Activated T-helper 1 cell treated with anti-CD3 and anti-CD28 coated beads, Interleukin-12 subunit alpha, Interleukin-12 subunit beta, Interleukin-2, Interleukin-4 antibody, amounts not matched to agents 30 ng/mL and 10 ng/mL and 1 ng/mL, durations not matched to agents 14 hours and 24 hours and 36 hours (primary cell): Measurements from ENCODE around the gene ZNF205. TPM values are rescaled to one million over a fixed set of nuclear protein-coding genes. Genes with fewer than 3 reads are reported as not detected.

ENCODE experiments used
- DNase-seq: peaks from one replicate; pipeline ENCODE4 v3.0.0; 2021; ENCODE audit warnings: low spot score
- H3K27ac Mint-ChIP-seq: one replicate; pipeline ENCODE4 v1.8.0; 2021; ENCODE audit warnings: mild to moderate bottlenecking, mixed read lengths
- H3K27me3 Mint-ChIP-seq: one replicate; pipeline ENCODE4 v1.8.0; 2022; ENCODE audit warnings: mild to moderate bottlenecking, moderate library complexity, mixed read lengths; ENCODE audit not compliant: insufficient read depth
- H3K36me3 Mint-ChIP-seq: one replicate; pipeline ENCODE4 v1.8.0; 2021; ENCODE audit warnings: low read depth, mixed read lengths
- H3K4me1 Mint-ChIP-seq: one replicate; pipeline ENCODE4 v1.8.0; 2021; ENCODE audit warnings: low read depth, mixed read lengths
- H3K4me3 Mint-ChIP-seq: one replicate; pipeline ENCODE4 v1.8.0; 2021; ENCODE audit warnings: mild to moderate bottlenecking, moderate library complexity, mixed read lengths
- H3K9me3 Mint-ChIP-seq: one replicate; pipeline ENCODE4 v1.8.0; 2021; ENCODE audit warnings: mixed read lengths
- intact Hi-C: fragments of 100-400 bp; cut with micrococcal nuclease; formaldehyde crosslinking; loops from one replicate; pipeline ENCODE4 v1.15.1; 2024
- total RNA-seq: library from RNA; stranded (reverse); gene quantifications from 2 replicates; pipeline ENCODE4 v1.2.3, GENCODE V29; 2022

Gene ZNF205
- total RNA-seq, 1 donor from 2014 or later, result 0.39 TPM

DNA sequence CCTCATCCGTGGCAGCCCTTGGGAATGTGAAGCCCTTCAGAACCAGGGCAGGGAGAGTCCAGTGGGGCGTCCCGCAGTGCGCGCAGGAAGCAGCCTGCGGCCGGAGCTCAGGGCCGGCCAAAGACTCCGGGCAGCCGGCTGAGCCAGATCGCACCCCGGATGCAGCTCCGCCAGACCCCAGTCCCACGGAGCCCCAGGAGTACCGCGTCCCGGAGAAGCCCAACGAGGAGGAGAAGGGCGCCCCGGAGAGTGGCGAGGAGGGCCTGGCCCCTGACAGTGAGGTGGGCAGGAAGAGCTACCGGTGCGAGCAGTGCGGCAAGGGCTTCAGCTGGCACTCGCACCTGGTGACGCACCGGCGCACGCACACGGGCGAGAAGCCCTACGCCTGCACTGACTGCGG lies 6.9 kb downstream of the ZNF205 start:
- DNase-seq, result no peak
- Mint-ChIP-seq H3K27ac (no peak overlapping the region), H3K9me3 (no peaks in the 10 kb centered on the region), H3K27me3 (peaks cover 3% of the 10 kb centered on the region), H3K4me3 (no peak overlapping the region), H3K36me3 (no peaks in the 10 kb centered on the region), H3K4me1 (peaks cover 8% of the 10 kb centered on the region)
- intact Hi-C loops, result no loop called here

DNA sequence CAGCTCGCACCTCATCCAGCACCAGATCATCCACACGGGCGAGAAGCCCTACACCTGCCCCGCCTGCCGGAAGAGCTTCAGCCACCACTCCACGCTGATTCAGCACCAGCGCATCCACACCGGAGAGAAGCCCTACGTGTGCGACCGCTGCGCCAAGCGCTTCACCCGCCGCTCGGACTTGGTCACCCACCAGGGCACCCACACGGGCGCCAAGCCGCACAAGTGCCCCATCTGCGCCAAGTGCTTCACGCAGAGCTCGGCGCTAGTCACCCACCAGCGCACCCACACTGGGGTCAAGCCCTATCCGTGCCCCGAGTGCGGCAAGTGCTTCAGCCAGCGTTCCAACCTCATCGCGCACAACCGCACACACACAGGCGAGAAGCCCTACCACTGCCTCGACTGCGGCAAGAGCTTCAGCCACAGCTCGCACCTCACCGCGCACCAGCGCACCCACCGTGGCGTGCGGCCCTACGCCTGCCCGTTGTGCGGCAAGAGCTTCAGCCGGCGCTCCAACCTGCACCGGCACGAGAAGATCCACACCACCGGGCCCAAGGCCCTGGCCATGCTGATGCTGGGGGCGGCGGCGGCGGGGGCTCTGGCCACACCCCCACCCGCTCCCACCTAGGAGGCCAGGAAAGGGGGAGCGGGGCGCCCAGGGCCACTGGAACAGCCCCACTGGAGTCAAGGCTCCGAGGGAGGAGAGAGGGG lies 7.5 kb downstream of the ZNF205 start:
- intact Hi-C loops, result no loop called here
- H3K4me3 Mint-ChIP-seq, result no peak overlapping the region
- H3K4me1 Mint-ChIP-seq, result peaks cover 8% of the 10 kb centered on the region
- no peaks in the 10 kb centered on the region for H3K9me3 Mint-ChIP-seq
- peaks cover 3% of the 10 kb centered on the region for H3K27me3 Mint-ChIP-seq
- no peak for DNase-seq
- H3K36me3 Mint-ChIP-seq, result no peaks in the 10 kb centered on the region
- no peak overlapping the region for H3K27ac Mint-ChIP-seq

DNA sequence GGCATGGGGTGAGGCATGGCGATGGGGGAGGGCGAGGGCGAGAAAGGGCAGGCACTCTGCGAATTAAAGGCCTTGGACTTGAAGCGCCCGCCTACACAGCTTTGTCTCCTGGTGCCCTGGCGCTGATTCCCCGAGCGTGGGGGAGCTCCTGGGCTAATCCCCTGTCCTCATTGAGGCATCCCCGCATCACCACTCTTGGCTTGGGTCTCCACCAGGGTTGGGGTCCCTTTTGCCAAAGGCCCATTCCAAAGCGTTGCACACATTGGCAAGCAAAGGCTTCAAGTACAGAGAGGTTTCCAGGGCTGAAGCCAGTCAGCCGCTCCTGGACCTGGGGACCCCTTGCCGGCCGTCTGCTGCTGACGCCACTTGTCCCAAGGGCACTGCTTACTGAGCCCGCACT lies 8.0 kb downstream of the ZNF205 start:
- peaks cover 2% of the 10 kb centered on the region for H3K36me3 Mint-ChIP-seq
- intact Hi-C loops, result no loop called here
- H3K4me3 Mint-ChIP-seq, result no peak overlapping the region
- DNase-seq, result no peak
- H3K27ac Mint-ChIP-seq, result no peak overlapping the region
- peaks cover 3% of the 10 kb centered on the region for H3K27me3 Mint-ChIP-seq
- no peaks in the 10 kb centered on the region for H3K9me3 Mint-ChIP-seq
- H3K4me1 Mint-ChIP-seq, result peaks cover 14% of the 10 kb centered on the region

DNA sequence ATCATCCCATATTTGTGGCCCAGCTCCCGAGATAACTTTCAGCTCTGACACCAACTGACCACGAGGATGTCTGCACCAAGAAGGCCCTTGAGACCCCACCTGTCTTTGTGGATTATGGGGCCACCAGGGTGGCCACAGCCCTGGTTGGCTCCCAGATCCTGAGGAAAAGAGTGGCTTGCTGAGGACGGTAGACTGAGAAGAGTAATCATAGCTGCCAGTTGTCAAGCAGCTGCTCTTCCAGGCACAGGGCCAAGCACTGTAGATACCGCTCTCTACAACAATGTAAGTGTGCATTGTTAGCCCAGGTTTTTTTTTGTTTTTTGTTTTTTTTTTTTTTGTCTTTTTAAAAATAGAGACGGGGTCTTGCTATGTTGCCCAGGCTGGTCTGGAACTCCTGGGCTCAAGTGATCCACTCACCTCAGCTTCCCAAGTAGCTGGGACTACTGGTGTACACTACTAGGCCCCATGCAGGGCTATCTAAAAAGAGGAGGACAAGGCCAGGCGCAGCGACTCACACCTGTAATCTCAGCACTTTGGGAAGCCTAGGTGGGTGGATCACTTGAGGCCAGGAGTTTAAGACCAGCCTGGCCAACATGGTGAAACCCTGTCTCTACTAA lies 9.6 kb downstream of the ZNF205 start:
- intact Hi-C loops, result no loop called here
- Mint-ChIP-seq H3K27ac (no peak overlapping the region), H3K36me3 (peaks cover 3% of the 10 kb centered on the region), H3K4me3 (no peak overlapping the region), H3K9me3 (no peaks in the 10 kb centered on the region), H3K4me1 (peaks cover 24% of the 10 kb centered on the region), H3K27me3 (peaks cover 3% of the 10 kb centered on the region)
- no peak for DNase-seq

DNA sequence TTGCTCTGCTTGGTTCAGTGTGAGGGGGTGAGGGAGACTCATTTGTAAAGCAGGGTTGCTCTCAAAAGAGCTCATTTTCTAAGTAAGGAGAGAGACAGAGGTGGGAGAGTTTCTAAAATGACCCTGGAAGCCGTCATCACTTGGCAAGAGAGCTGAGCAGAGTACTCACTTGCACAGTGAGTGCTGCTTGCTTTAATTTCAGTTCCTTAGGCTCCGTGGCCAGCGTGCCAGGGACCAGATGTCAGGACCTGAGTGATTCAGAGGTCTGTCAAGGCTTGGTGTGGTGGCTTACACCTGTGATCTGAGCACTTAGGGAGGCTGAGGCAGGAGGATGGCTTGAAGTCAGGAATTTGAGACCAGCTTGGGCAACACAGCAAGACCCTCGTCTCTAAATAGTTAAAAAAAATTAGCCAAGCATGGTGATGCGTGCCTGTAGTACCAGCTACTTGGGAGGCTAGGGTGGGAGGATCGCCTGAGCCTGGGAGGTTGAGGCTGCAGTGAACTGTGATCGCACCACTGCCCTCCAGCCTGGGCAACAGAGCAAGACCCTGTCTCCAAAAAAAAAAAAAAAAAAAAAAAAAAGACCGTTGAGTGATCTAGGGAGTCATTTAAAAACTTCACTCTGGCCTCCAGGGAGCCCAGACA lies 10.7 kb downstream of the ZNF205 start:
- Mint-ChIP-seq H3K4me1 (peaks cover 33% of the 10 kb centered on the region), H3K36me3 (peaks cover 9% of the 10 kb centered on the region), H3K27ac (peak overlapping the region; percentile 76), H3K4me3 (peak overlapping the region; percentile 97), H3K27me3 (peaks cover 3% of the 10 kb centered on the region), H3K9me3 (no peaks in the 10 kb centered on the region)
- intact Hi-C loops, result no loop called here
- no peak for DNase-seq

DNA sequence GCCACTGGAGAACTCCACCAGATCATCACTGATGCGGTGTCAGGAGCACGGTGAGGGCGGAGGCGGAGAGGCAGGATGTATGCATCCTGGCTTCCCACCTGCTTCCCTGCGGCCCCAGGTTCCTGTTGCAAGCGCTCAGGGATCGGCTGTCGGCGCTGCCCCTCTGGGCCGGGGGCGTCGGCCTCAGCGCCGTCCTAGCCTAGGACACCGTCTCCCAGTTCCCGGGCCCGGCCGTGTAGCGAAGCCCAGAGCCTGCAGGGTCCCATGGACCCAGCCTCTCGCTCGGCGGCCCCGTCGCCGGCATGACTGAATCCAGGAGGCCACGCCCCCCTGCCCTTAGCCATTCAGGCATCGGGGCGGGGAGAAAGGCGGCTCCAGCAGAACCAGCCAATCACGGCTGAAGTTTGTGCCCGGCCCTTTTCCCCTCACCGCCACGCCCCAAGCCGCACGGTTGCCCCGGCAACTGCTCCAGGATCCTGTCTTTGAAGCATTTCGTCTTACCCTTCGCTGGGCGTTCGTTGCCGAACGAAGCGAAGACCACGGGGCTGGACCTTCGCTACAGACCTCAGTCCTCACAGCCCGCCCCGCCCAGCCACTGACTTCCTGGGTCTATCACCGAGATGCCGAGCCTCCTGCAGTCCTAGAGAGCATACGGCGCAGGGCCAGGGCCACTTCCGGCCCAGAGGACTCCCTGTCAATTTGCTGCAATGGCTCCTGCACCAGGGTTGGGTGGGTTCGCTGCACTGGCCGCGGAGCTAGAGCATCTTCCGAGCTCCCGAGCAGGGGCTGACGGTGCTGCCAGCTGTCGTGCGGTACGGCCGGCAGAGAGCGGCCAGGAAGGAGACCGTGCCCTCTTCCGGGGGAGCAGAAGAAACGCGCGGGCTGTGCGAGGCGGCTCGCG lies 11.8 kb downstream of the ZNF205 start:
- Mint-ChIP-seq H3K36me3 (peaks cover 9% of the 10 kb centered on the region), H3K27ac (peak overlapping the region; percentile 93), H3K4me1 (peaks cover 42% of the 10 kb centered on the region), H3K4me3 (peak overlapping the region; percentile 97), H3K9me3 (no peaks in the 10 kb centered on the region), H3K27me3 (peaks cover 3% of the 10 kb centered on the region)
- intact Hi-C loops, result loop anchor here (1.0 to 2.0 kb wide), 6 partner anchors 10 to 241 kb away; partner anchors contain the start of gene FLYWCH2
- peak; percentile 96 for DNase-seq

DNA sequence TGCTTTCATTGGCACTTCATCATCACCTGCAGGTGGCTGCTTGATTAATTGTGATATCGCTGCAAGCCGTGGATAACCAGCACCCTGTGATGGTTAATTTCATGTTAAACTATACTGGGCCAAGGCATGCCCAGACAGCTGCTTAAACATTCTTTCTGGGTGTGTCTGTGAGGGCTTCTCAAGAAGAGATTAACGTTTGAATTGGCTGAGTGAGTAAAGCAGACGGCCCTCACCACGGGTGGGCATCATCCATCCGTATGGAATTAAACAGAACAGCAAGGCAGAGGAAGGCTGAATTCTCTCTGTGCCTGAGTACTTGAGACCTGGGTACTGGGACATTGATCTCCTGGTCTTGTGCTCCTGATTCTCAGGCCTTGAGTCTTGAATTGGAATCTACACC lies 15.4 kb downstream of the ZNF205 start:
- no peak for DNase-seq
- no peaks in the 10 kb centered on the region for H3K9me3 Mint-ChIP-seq
- H3K4me1 Mint-ChIP-seq, result peaks cover 55% of the 10 kb centered on the region
- H3K4me3 Mint-ChIP-seq, result peak overlapping the region; percentile 68
- intact Hi-C loops, result no loop called here
- peaks cover 21% of the 10 kb centered on the region for H3K36me3 Mint-ChIP-seq
- H3K27me3 Mint-ChIP-seq, result no peaks in the 10 kb centered on the region
- peak overlapping the region; percentile 40 for H3K27ac Mint-ChIP-seq

DNA sequence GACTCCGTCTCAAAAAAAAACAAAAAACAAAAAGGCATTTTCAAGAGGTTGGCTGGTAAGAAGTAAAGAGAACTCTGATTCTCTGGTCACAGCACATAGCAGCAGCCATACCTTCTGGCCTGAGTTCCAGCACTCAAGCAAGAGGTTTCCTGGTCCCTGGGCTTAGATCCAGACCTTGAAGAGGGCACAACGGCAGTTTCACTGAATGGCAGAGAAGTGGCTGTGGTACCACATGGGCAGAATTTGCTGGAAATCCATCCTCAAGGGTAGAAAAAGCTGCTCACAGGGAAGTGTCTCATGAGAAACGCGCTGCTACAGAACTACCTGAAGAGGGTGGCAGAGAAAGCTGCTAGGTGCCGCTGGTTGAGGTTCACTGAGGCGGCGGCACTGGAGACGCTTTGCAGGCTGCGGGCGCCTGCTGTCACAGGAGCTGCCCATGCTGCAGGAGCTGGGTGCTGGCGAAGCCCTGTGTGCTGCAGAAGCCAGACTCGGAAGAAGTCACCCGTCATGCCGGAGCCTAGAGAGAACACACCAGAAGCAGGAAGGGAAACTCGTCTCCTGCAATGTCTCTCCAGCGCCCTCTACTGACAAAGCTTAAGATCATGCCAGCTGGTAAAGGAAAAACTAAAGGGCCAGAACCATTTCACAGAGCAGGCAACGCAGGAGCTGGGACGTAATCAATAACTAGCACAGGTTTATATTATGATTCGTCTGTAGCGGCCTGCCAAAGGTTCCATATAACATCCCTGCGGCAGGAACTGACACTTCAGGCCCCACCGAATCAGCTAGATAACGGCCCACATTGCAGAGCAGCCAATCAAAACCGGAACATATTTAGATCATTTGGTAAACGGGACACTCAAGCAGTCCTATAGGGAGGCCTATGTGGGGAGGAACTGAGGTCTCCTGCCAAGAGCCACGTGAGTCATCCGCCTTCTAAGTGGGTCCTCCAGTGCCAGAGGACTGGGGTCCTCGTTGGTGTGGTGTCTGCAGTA lies 17.0 kb downstream of the ZNF205 start:
- Mint-ChIP-seq H3K27ac (peak overlapping the region; percentile 81), H3K4me1 (peaks cover 51% of the 10 kb centered on the region), H3K36me3 (peaks cover 21% of the 10 kb centered on the region)

DNA sequence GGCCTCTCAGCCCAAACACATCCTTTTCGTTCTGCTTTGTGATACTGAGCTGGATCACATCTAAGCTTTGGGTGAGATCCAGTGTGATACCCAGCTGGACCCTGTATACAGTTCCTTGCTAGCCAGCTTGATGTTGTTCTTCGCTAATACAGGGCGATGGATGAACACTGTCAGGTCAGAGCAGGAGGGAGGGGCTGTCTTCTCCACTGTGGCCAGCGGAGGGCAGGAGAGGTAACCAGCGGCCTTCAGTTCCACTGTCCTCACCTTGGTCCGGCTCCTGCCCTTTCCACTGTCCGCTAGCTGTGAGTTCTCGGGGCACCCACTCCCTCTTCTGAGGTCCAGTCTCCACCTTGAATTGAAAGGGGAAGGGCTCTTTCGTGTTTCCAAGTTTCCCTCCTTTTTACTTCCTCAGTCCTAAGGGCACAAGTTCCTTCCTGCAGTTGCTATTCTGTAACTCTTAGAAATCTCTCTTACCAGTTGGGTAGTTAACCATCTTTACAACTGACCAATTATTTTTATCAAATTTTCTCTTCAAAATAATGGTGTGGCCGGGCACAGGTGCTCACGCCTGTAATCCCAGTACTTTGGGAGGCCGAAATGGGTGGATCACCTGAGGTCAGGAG lies 19.5 kb downstream of the ZNF205 start:
- peak; percentile 30 for DNase-seq
- H3K9me3 Mint-ChIP-seq, result no peaks in the 10 kb centered on the region
- H3K27me3 Mint-ChIP-seq, result no peaks in the 10 kb centered on the region
- peaks cover 19% of the 10 kb centered on the region for H3K36me3 Mint-ChIP-seq
- H3K4me1 Mint-ChIP-seq, result peaks cover 47% of the 10 kb centered on the region
- H3K4me3 Mint-ChIP-seq, result peak overlapping the region; percentile 39
- intact Hi-C loops, result no loop called here
- no peak overlapping the region for H3K27ac Mint-ChIP-seq

More for the DNA sequence above, 17.0 kb downstream of the ZNF205 start:
- intact Hi-C loops, result loop anchor here (1.0 kb wide), 4 partner anchors 23 to 70 kb away; no protein-coding TSS in a partner anchor
- Mint-ChIP-seq H3K9me3 (no peaks in the 10 kb centered on the region), H3K4me3 (peak overlapping the region; percentile 88), H3K27me3 (no peaks in the 10 kb centered on the region)
- peak; percentile 81 for DNase-seq

DNA sequence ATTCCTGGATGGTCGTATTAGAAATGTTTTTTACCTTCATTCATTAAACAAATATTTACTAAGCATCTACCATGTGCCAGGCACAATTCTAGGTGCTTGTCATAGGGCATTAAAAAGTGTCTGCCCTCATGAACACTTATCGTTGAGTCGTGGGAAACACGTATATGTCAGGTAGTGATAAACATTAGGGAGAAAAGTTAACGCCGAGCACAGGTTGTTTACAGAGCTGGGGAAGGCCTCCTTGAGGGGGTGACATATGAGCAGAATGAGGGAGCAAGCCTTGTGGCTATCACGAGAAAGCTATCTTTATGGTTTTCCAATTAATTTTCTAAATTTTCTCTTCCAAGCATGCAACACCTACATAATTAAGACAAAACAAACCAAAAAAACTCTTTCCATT lies 21.5 kb downstream of the ZNF205 start:
- no peak for DNase-seq
- peak overlapping the region; percentile 92 for H3K27ac Mint-ChIP-seq
- H3K9me3 Mint-ChIP-seq, result no peaks in the 10 kb centered on the region
- intact Hi-C loops, result loop anchor here (1.0 kb wide), 7 partner anchors 10 to 323 kb away; partner anchors contain the start of gene THOC6
- peaks cover 16% of the 10 kb centered on the region for H3K36me3 Mint-ChIP-seq
- H3K4me3 Mint-ChIP-seq, result peak overlapping the region; percentile 95
- peaks cover 32% of the 10 kb centered on the region for H3K4me1 Mint-ChIP-seq
- no peaks in the 10 kb centered on the region for H3K27me3 Mint-ChIP-seq

DNA sequence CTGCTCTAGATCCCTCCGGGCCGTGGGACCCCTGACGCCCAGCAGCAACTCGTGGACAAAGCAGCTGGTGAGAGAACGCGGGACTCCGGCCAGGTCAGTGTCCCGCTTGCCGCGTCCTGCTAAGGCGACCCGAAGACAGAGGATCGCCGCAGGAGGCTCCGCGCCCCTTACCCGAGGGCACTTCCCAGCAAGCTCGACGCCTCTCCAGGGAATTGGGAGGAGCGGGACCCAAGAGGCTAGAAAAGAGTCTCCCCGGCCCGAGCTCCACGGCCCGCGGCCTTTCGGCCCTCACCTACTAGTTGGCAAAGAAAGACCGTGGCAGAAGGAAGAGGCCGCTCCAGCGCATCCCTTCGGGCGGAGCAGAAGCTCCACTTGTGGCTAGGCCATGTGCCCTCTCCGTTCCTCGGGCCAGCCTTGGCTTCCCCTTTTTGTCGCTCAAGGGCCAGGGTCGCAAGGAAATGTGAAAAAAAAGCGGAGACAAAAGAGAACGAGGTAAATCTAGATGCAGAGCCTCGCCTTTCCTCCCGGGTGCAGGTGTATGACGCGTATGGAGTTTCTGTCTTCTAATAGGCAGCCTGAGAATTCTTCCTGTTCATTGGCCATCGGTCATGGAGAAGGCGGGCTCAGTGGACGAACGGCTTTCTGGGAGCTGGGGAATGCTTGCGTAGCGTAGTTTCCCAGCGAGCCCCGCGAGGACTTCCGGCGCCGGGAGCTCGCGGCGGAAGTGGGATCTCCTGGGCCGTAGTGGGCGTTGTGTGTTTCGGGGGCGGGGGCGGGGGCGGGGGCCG lies 22.1 kb downstream of the ZNF205 start, which contains the start of gene ZNF213:
Gene ZNF213 (plus strand): TSS at position 692 of the 788 bp plus-strand sequence. CDS start 2,252 bp downstream, outside the sequence.
- Mint-ChIP-seq H3K27ac (peak within 1 kb of the TSS; percentile 92), H3K4me1 (peaks cover 25% of the 10 kb centered on the region), H3K9me3 (no peaks in the 10 kb centered on the region), H3K27me3 (no peaks in the 10 kb centered on the region), H3K4me3 (peak within 1 kb of the TSS; percentile 95), H3K36me3 (peaks cover 16% of the 10 kb centered on the region)
- intact Hi-C loops, result loop anchor here (1.0 kb wide), 7 partner anchors 10 to 323 kb away; partner anchors contain the start of gene THOC6
- peak; percentile 93 for DNase-seq
